ENCODE measurements around the gene NUDCD2. TPM values are rescaled to one million over a fixed set of nuclear protein-coding genes. Genes with fewer than 3 reads are reported as not detected.
"Not testable (repeated sequence)": the region's sequence is repeated elsewhere in the genome, so short reads cannot be mapped to it uniquely, and the experiment has no call there.

Gene NUDCD2
- total RNA-seq, 2 donors from 2014 or later = 2.0 to 2.5 TPM

GRCh38 chr5:163460562-163461171 is 765 bp upstream of the NUDCD2 start, which contains the start of gene HMMR:
TSS of gene HMMR (plus strand) at chr5:163460632. CDS start at chr5:163460693, 61 bp downstream.
- DNase-seq (ENCODE audit: low spot score) = no peak
- no peaks in the 10 kb centered on the region for H3K27me3 ChIP-seq

GRCh38 chr5:163459462-163459818 is 462 bp downstream of the NUDCD2 start:
- no peaks in the 10 kb centered on the region for H3K9me3 ChIP-seq

More at GRCh38 chr5:163460562-163461171, 765 bp upstream of the NUDCD2 start, which contains the start of gene HMMR:
- H3K9me3 ChIP-seq = no peaks in the 10 kb centered on the region
- H3K27ac ChIP-seq = peak within 1 kb of the TSS; percentile 96
- H3K4me3 ChIP-seq = peak within 1 kb of the TSS; percentile 65 to 84
- H3K36me3 ChIP-seq = no peaks in the 10 kb centered on the region
- no peak for TF ChIP-seq CTCF (IDR thresholded peaks at IDR 0.05)
- H3K4me1 ChIP-seq = peaks cover 0 to 35% of the 10 kb centered on the region in 2 donors

GRCh38 chr5:163458778-163459385 is 1.0 kb downstream of the NUDCD2 start:
- peaks cover 12% of the 10 kb centered on the region for H3K36me3 ChIP-seq
- no peak for TF ChIP-seq CTCF (IDR thresholded peaks at IDR 0.05)
- DNase-seq (ENCODE audit: low spot score) = no peak
- H3K4me1 ChIP-seq = peaks cover 0 to 35% of the 10 kb centered on the region in 2 donors
- H3K9me3 ChIP-seq = no peaks in the 10 kb centered on the region
- peak overlapping the region; percentile 96 for H3K27ac ChIP-seq
- H3K27me3 ChIP-seq = no peaks in the 10 kb centered on the region
- H3K4me3 ChIP-seq = peak overlapping the region; percentile 65 to 84

More at GRCh38 chr5:163459462-163459818, 462 bp downstream of the NUDCD2 start:
- Histone ChIP-seq H3K36me3 (peaks cover 12% of the 10 kb centered on the region), H3K27me3 (no peaks in the 10 kb centered on the region), H3K27ac (peak overlapping the region; percentile 96), H3K4me1 (peaks cover 0 to 35% of the 10 kb centered on the region in 2 donors), H3K4me3 (peak overlapping the region; percentile 65 to 84)
- no peak for DNase-seq (ENCODE audit: low spot score)
- no peak for TF ChIP-seq CTCF (IDR thresholded peaks at IDR 0.05)

GRCh38 chr5:163456840-163457239 is 3.1 kb downstream of the NUDCD2 start:
- H3K4me1 ChIP-seq = peaks cover 0 to 31% of the 10 kb centered on the region in 2 donors

GRCh38 chr5:163456029-163456589 is 3.8 kb downstream of the NUDCD2 start:
- Histone ChIP-seq H3K27me3 (no peaks in the 10 kb centered on the region), H3K4me3 (no peak overlapping the region), H3K36me3 (peaks cover 23% of the 10 kb centered on the region), H3K9me3 (no peaks in the 10 kb centered on the region), H3K27ac (no peak overlapping the region), H3K4me1 (peaks cover 0 to 24% of the 10 kb centered on the region in 2 donors)
- DNase-seq (ENCODE audit: low spot score) = no peak
- no peak for TF ChIP-seq CTCF (IDR thresholded peaks at IDR 0.05)

More at GRCh38 chr5:163456840-163457239, 3.1 kb downstream of the NUDCD2 start:
- H3K4me3 ChIP-seq = no peak overlapping the region
- H3K27me3 ChIP-seq = no peaks in the 10 kb centered on the region
- TF ChIP-seq CTCF (IDR thresholded peaks at IDR 0.05) = no peak
- H3K9me3 ChIP-seq = no peaks in the 10 kb centered on the region
- H3K27ac ChIP-seq = no peak overlapping the region
- H3K36me3 ChIP-seq = peaks cover 17% of the 10 kb centered on the region
- no peak for DNase-seq (ENCODE audit: low spot score)

- H3K27me3 ChIP-seq; H3K9me3 ChIP-seq; H3K27ac ChIP-seq; H3K4me3 ChIP-seq; DNase-seq (ENCODE audit: low spot score): not testable (repeated sequence)
- Histone ChIP-seq H3K36me3 (peaks cover 29% of the 10 kb centered on the region), H3K4me1 (peaks cover 0 to 18% of the 10 kb centered on the region in 2 donors)
Observed at GRCh38 chr5:163455406-163455805, 4.5 kb downstream of the NUDCD2 start.

Measured in right atrium auricular region (tissue), 2 donors.